Midbrain (tissue), 1 donor: ENCODE results near the gene TTC38.
"Not testable (repeated sequence)": the region's sequence is repeated elsewhere in the genome, so short reads cannot be mapped to it uniquely, and the experiment has no call there.

Experiments used
- DNase-seq: peaks from one replicate; lab custom pipeline; 2025; lab: John Stamatoyannopoulos, UW

TTC38 gene

DNA sequence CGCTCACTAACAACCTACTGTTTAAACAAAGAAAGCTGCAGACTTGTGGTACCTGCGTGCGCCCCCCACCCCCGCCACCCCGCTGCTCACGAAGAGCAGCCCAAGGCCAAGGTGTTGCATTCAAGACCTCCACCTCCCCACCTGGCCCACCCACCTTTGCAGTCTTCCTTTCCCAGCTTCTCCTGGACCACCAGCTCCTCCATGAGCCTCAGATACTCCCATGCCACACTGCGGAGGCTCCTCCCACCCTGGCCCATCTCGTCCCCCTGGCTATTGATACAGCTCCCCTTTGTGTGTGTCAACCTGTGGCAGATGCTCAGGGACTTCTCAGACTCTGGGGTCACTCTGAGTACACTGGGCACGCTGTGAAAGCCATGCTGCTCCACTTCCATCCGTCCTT, 21.6 kb upstream of the TTC38 start:
- DNase-seq: no peak

DNA sequence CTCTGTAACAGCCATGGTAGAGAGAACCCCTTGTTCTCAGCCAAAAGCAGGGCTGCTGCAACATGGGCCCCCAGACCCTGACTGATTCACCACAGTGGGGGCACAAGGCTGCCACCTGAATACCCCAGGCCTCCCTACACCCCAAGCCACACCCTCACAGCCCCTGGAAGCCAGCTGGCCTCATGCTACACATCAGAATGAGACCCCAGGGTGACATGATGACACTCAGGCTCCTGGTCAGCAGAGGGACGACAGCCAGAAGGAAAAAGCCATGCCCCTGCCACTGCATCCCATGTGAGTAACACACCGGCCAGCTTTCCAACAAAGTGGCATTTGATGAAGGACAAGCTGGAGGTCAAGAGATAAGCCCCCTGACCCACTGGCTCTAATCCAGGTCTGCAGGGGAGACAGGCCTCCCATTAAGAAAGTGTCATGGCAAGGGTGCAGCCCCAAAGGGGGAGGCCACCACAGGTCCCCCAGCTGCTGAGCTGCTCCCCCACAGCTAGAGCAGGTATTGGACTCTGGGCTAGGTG, 20.3 kb upstream of the TTC38 start:
- DNase-seq: no peak

DNA sequence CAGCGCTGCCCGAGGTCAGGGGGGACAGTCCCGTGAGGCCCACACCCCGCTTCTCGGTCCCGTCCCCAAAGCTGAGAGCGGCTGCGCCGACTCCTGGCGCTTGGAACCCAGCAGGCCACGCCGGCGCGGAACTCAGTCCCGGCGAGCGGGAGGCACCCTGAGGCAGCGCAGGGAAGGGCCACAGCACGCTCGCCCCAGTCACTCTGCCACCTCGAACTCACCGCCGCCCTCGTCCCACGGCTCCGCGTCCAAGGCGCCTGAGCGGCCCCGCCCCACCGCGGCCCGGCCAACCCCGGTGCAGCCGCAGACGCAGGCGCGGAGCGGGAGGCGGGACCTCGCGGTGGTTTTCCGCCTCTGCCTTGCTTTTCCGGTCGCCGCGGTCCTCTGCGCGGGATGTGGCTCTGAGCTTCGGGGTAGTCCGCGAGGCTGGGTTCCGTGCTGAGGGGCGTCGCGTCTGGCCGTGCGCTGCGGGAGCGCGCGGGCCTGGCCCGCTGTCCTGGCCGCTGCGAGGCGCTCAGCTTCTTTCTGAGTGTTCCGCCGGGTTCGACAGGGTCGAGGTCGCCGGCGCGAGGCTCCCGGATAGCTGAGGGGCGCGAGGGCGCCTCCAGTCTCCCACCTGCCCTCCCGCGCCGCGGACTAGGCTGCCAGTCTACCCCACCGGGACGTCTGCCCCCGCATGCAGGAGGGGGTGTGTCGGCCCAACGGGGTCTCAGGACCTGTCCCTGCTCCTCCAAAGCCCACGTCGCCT, 17.6 kb upstream of the TTC38 start, which contains the start of gene CDPF1:
TSS of gene CDPF1 (minus strand) at position 259 of the 748 bp plus-strand sequence. CDS start 2,009 bp downstream, outside the sequence.
- DNase-seq: peak; percentile 88

DNA sequence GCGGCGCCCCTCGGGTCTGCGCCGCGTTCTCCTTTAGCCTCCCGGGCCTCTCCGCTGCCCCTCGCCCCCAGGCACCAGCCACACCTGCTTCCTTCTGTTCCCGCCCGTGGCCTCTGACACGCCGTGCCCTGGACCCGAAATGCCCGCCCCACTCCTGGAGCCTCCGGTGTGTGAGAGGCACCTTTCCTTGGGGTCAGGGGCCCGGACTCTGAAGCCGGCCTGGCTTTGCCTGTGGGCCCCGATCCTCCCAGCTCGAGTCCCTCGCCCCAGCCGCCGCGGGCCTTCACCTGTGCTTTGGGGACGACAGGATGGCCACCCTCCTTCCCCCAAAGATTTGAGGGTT, 17.1 kb upstream of the TTC38 start:
- DNase-seq: no peak

DNA sequence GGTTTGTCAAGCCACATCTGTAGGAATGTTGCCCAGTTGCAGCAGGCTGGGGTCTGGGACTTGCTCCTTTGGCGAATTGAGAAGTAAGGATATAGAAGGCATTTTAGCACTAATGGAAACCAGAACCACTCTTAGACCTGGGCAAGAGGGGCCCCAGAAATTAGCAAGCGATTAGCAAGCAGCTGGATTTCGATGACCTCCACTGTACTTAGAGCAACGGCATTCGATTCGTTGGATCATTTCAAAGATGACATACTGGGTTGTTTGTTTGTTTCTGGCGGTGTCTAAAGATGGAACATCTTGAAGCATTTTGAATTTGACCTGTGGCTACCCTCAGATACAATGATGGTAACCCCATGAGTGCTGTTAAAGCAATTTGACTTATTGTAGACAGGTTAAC, 16.5 kb upstream of the TTC38 start:
- no peak for DNase-seq

DNA sequence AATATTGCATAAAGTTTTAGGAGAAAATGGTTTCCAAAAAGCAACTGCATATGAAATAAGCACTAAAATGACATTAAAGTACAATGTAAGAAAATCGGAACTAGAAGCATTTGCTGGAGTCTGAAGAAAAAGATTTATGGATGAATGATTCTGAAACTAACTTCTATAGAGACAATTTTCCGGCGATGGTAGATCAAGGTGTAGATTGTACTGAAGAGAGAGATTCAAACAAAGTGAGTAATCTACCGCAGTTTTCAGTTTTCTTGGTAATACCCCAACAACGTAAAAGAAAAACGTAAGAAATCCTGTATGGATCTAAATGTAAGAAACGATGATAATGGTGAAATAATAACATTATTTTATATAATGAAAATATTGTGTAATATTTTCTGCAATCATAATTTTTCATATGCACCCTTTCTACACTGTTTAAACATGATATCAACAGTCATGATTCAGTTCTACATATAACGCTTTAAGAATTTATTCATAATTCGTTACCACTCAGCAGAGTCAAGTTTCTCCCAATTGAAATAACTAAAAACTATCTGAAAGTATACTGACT, 15.9 kb upstream of the TTC38 start:
- DNase-seq: no peak

DNA sequence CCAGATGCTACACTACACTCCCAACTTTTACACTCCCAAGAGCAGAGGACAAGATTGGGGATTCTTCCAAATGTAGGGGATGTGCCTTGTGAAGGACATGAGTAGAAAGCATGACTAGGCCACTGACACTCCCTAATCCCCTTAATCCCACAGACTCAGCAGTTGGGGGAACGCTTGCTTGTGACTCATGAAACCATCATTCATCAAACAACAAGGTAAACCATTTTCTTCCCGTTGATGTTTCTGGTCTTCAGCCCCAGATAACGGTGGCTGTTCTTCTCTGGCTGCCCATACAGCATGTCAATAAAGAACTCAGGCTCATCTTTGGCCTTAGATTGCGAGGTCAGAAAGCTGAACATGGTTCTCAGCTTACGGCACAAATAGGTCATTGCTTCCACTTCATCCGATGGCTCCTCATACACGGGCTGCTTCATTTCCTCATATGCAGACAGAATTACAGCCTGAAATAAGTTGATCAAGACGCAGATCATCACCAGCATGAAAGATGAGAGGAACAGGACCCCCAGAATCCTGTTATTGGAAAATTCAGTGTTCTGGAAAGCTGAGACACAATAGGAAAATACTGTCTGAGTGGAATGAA, 11.3 kb upstream of the TTC38 start:
- no peak for DNase-seq

DNA sequence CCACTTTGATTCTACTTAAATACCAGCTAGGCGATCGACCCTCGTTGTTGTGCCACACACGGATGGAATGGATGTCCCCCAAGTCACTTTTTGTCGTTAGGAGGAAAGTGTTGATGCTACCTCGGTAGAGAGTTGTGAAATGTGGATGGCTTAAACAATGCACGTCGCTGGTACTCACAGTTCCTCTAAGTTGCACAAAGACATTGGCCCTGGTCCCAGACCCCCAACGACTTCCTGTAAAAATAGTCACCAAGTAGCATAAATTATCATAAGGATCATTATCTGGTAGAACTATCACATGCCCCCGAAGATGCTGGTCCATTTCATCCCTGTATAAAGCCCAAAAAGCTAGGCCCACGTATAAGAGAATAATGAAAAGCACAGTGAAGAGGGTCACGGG, 8.4 kb upstream of the TTC38 start:
- no peak for DNase-seq

DNA sequence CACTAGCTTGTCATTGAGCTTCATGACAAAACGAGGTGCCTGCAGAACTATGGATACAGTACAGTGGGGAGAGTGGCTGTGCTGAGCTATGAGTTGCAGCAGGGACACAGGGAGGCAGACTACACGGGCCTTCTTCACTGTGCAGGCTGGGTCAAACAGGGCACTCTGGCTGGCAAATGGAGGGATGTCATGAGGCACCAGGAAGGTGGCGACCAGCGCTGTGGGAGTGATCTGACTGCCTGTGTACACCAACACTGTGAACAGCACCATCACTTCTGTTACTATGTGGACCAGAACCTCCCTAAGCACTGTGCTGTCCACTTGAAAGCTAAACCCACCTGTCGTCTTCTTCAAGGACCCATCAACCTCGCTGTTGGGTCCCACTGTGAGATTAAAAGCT, 7.8 kb upstream of the TTC38 start:
- no peak for DNase-seq

DNA sequence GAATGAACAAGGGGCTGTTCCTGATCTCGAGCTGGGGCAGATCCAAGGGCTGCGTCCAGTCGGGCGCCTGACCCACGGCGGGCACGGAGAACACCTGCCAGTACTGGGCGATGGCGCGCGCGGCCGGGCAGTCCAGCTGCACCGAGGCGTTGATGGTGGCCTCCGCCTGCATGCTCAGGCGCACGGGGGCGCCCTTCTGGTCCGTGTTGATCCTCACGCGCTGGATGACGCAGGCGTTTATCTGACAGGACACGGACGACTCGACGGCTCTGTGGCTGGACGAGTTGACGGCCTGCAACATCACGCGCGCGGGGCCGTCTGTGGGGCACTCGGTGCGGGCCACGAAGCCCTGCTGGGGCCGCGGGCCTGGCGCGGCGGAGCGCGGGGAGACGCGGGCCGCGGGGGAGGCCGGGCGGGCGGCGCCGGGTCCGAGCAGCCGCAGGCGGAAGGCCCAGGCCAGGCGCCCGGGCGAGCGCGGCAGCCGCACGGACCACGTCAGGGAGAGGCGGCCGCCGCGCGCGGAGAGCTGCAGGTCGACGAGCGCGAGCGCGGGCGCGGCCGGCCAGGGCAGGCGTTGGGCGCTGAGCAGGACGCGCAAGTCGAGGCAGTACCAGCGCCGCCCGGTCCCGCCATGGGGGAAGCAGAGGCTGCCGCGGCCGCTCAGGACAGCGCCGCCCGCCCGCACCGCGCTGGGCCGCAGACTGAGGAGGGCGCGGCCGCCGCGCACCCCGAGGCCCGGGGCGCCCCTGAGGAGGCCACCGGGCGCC, 5.2 kb upstream of the TTC38 start:
- no peak for DNase-seq

DNA sequence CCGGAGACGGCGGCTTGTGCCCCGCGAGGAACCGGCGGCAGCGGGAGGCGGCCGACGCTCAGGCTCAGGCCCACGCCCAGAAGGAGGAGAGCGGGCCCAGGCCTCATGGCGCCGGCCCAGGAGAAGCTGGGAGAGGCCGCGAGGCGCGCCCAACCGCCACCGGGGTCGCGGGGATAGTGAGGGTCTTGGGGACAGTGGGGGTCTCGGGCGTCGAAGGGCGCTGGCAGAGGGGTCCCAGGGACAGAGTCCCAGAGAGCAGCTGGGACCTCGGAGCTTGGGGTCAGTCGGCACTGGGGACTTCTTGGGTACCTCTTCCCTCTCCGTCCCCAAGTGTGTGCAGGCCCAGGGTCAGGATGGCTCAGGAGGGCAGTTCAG, 4.6 kb upstream of the TTC38 start, which contains the start of gene PKDREJ:
TSS of gene PKDREJ (minus strand) at position 128 of the 375 bp plus-strand sequence. CDS start at position 107, 21 bp downstream.
- no peak for DNase-seq

DNA sequence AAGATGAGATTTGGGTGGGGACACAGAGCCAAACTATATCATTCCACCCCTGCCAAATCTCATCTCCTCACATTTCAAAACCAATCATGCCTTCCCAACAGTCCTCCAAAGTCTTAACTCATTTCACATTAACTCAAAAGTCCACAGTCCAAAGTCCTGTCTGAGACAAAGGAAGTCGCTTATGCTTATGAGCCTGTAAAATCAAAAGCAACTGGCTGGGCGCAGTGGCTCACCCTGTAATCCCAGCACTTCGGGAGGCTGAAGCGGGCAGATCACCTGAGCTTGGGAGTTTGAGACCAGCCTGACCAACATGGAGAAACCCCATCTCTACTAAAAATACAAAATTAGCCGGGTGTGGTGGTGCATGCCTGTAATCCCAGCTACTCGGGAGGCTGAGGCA, 3.3 kb upstream of the TTC38 start:
- DNase-seq: not testable (repeated sequence)

DNA sequence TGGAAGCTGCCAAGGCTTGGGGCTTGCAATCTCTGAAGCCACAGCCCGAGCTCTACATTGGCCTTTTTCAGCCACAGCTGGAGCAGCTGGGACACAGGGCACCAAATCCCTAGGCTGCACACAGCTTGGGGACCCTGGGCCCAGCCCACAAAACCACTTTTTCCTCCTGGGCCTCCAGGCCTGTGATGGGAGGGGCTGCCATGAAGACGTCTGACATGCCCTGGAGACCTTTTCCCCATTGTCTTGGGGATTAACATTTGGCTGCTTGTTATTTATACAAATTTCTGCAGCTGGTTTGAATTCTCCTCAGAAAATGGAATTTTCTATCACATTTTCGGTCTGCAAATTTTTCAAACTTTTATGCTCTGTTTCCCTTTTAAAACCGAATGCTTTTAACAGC, 2.2 kb upstream of the TTC38 start:
- DNase-seq: not testable (repeated sequence)

DNA sequence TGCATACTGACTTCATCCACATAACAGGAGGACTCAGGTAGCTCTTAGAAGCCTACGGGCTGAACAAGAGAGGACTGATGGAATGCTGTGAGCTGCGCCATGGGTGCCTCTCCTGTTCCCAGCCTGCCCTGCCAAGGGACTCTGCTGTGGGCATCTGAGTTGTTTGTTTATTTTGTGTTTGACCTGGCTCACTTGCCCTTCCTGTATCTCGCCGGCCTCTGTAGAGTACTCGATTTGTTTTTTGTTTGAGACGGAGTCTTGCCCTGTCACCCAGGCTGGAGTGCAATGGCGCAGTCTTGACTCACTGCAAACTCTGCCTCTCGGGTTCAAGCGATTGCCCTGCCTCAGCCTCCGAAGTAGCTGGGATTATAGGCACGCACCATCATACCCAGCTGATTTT, 1.8 kb downstream of the TTC38 start:
- DNase-seq: no peak

DNA sequence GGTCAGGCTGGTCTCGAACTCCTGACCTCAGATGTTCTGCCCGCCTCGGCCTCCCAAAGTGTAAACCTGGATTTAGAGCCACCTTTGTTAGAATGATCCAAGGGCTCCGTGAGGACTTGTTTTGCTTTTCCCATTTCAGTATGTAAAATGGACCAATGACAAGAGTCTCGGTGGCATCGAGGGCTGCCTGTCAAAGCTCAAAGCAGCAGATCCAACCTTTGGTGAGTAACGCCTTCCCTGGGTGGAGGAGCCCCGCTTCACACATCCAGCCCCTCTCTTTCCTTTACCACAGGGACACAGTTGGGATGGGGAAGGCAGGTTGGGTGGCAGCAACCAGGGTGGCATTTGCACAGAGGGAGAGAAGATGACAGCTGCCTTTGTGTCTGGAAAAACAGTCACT, 4.4 kb downstream of the TTC38 start:
- no peak for DNase-seq

DNA sequence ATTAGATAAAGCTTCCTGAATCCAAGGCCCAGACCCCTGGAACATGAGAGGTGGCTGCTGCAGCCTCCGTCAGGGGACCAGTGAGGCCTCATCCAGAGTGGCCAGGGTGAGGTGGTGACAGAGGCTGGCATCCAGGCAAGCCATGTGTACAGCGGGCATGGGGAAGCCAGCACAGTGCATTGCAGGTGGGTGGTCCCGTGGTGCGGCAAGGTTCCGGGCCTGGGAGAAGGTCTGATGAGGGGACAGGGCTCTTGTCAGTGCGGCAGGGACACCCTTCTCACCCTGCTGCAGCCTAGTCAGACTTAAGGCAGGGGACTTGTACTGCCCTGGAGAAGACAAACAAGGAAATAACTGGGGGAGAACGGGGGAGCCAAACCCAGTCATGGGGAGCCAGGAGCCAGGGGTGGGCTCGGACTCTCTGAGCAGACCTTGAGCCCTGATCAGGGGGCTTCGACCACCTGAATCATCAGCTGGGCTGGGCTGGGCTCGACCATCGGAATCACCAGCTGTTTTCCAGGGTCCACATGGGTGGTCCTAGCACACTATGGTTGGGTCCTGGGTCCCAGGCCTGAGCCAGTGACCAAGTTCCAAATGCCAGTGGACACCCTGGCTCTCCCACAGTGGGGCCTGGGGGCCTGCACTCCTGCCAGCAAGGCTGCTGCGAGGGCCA, 5.1 kb downstream of the TTC38 start:
- DNase-seq: no peak

DNA sequence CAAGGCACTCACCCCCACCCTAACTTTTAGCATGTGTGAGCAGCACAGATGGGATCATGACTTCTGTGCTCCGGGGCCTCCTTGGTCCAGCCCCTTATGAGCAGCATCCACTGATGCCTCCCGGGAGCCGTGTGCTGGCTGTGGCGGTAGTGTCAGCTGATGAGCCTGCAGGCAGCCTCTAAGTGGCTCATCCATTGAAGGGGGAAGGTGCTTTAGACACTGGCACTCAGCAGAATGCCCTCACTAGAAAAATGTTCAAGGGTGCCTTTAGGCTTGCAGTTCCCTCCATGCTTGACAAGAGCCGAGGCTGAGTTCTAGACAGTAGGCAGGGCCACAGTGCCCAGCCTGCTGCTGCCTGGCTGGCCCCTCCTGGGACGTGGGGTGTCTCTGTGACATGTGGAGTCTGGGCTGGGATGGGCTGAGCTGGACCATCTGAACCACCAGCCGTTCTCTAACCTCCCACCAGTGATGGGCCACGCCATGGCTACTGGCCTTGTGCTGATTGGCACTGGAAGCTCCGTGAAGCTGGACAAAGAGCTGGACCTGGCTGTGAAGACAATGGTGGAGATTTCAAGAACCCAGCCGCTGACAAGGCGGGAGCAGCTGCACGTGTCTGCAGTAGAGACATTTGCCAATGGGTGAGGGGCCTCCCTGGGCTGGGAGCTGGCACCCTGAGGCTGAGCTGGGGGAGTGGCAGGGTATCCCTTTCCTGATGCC, 5.8 kb downstream of the TTC38 start:
- no peak for DNase-seq

DNA sequence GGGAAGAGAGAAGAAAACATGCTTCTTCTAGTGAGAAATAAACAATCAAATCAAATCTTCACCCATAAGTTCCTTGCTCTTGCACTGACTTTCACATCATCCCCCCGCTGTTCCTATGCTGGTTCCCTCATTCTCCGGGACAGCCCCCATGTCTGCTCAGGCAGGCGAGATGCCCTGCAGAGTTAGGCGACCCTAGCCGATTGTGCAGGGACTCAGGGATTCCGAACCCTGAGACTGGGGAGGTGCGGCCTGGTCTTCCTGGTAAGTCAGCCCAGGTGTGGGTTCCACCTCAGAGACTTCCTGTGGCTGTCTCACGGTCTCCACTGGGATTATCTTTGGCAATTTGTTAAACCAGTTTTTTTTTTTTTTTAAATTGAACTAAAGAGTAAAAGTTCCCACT, 6.6 kb downstream of the TTC38 start:
- DNase-seq: no peak

DNA sequence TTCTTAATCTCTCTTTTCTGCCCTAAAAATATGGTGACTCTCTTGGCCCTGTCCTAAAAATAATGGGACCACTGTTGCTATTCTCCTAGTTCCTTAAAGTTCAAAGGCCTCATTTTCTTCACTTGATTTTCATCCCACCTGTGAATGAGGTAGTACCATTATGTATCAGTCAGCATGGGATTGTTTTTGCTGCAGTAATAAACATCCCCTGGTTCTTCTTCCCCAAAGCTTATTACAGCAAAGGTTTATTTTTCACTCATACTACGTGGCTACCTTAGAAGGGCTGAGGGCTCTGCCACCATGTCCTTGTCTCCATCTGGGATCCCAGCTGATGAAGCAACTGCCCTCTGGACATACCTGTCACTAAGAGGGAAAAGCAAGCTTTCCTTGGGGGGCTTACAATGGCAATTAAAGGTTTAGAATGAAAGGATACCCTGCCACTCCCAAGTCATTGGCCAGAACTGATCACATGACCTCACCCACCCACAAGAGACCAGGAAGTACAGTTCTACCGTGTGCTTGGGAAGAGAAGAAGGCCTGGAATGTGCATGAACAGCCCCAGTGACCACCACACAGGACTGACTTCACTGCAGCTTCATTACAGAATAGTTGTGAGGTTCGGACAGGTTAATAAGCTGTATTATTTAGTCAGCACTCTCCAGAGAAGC, 7.8 kb downstream of the TTC38 start:
- no peak for DNase-seq

DNA sequence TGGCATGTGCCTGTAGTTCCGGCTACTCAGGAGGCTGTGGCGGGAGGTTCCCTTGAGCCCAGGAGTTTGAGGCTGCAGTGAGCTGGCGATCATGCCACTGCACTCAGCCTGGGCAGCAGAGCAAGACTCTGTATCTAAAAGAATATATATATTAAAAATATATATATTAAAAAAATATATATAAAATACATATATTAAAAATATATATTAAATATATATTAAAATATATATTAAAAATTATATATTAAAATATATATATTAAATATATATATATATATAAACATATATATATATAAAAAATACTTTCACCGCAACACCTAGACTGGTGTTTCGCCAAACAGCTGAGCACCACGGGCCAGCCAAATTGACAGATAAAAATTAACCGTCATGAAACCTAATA, 8.8 kb downstream of the TTC38 start:
- DNase-seq: no peak
